Kasumi-1 (cell line): ENCODE measurements around the gene PBX1.

Source experiments
- DNase-seq, 2 experiments: peaks; one replicate each; lab custom pipeline; 2025; lab: John Stamatoyannopoulos, UW

PBX1 gene

GRCh38 chr1:164868990-164869389 lies 310.0 kb downstream of the PBX1 start:
- no peak for DNase-seq

DNA sequence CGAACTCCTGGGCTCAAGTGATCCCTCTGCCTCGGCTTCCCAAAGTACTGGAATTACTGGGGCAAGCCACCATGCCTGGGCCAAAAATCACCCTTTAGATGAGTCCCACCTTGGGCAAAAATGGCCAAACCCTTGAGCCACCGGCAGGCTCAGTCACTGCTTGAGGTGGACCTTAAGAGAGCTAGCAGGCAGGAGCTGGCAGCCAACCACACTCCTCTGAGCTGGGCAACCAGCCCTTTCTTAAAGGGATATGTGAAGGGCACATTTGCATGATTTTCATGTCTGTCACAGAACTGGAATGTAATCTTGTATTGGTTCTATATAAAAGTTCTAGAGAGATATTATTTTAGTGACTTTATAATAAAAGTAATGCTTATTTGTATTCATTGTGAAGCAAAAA lies 316.5 kb downstream of the PBX1 start:
- no peak for DNase-seq

GRCh38 chr1:164876398-164877116 lies 317.6 kb downstream of the PBX1 start:
- DNase-seq, result no peak

GRCh38 chr1:164880199-164880598 lies 321.2 kb downstream of the PBX1 start:
- DNase-seq, result no peak

DNA sequence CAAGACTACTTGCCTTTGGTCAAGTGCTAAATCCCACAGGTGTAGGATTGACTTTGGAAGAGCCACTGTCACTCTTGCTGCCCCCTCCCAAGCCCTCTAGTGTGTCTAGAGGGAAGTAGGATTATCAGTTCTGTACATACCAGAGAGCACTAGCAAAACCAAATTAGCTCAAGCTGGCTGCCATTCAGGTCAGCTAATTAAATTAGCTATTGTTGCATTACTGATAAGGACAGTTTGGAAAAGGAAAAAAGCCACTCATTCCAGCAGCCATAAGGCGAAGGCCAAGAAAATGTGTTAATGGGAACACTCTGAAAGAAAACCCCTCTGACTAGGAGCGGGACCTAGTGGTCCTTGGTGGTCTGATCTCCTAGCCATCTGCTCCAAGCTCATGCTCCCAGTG lies 321.7 kb downstream of the PBX1 start:
- DNase-seq, result no peak

- DNase-seq, result no peak
Measured at GRCh38 chr1:164885311-164885710, 326.3 kb downstream of the PBX1 start.

GRCh38 chr1:164886101-164886500 lies 327.1 kb downstream of the PBX1 start:
- no peak for DNase-seq

DNA sequence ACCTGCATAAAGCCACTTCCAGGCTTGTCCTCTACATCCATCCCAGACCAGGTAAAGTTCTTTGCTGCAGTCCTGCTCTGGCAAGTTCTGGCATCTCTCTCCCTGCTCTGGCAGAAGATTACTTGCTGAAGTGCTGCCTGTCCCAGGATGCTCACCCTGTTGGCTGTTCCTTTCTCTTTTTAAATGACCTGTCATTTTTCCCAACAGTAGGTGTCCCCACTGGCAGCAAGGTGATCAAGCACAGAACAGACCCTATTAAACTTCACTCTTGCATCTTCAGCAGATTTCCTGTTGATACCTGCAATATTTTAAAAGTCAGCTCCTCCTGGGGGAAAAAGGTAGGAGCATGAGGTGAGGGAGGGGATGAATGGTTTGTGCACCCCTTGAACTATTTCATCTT lies 332.6 kb downstream of the PBX1 start:
- no peak for DNase-seq

DNA sequence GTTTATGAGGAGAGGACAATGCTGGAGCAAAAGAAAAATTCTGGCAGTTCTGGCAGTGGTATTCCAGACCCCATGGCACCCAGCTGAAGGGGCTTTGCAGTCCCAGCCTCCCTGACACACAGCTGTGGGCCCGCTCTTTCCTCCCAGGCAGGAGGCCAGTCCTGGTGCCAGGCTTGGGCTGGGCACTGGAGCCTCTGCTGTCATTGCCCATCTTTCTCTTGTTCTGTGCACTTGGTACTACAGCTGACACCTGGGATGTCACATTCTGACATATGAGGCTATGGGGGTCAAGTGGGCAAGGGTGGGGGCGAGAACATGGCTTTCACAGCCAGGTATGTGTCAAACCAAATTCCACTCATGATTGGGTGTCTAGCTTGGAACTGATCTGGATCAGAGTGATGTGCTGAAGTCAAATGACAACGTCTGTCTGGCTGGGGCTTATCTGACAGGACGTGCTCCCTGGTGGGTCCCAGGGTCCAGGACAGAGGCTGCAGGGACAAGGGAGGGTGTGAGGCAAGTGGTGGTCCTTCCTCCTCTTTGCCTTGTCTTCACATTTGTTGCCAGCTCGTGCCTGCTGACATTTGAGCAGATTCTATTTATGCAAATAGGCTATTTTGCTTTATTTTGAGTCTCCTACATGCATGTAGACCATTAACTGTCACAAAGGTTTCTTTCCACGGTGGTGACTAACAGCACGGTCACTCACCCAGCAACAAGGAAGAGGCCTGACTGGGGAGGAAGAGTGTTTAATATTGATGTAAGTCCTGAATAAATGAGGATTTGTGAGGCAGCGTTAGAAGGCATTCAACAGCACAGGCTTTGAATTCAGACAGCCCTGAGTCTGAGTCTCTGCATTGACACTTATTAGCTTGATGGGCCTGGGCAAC lies 336.3 kb downstream of the PBX1 start:
- no peak for DNase-seq

DNA sequence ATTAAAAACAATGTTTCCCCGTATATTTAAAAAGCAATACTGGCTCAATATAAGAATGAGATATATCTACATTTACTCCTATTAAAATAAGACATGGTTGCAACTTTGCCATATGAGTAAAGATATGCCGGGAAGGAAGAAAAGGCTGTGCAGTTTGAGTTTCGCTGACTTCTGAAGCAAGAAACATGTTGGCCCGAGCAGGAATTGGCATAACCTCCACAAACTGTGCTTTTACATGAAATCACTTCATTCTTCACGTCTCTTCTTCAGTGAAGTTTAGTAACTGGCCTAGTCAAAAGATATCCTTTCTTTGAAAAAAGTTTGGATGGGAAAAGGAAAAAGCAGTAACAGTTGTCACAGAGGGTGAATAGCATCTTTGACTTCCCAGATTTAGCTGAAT lies 342.0 kb downstream of the PBX1 start:
- DNase-seq, result no peak
